ENCODE measurements around the gene AFAP1. TPM values are rescaled to one million over a fixed set of nuclear protein-coding genes. Genes with fewer than 3 reads are reported as not detected.

The AFAP1 gene
- total RNA-seq, 1 donor from 2014 or later, result 55.6 TPM

DNA sequence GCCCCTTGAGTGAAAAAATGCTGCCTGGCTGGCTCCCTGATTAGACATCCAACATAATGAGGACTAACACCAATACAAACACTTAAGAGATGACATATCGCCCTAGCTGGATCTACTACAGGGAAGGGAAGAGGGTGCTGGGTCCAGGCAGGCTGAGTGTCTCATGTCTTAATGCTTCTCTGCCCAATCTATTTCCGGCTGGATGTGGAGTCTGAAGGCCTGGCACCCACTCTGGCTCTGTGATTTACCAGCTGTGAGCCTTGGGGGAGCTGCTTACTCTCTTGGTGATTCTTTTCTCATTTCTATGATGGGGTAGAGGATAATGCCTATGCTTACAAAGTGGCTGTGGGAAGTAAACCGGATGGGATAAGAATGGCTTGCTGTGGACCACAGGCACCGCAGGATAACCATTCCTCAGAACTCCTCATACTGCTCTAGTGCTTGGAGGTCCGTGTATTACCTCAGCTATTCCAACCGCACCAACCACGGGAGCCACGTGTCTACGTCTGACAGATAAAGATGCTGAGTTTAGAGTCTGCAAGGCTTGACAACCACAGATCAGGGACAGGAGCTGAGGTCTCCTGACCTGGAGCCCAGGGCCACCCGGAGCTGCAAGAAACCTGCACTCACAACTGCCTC lies 161.7 kb downstream of the AFAP1 start:
- no peak for DNase-seq (ENCODE audit: low read depth)
- H3K36me3 ChIP-seq (ENCODE audit: control insufficient read depth, insufficient read depth, low read length), result no peaks in the 10 kb centered on the region
- no peak overlapping the region for H3K4me3 ChIP-seq (ENCODE audit: low read depth, low read length)
- no peak for TF ChIP-seq CTCF (IDR thresholded peaks at IDR 0.05; ENCODE audit: insufficient read depth, low read length, poor library complexity, severe bottlenecking)
- H3K27me3 ChIP-seq (ENCODE audit: control insufficient read depth, insufficient read depth, low read length), result no peaks in the 10 kb centered on the region

GRCh38 chr4:7777017-7777710 lies 162.5 kb downstream of the AFAP1 start:
- Histone ChIP-seq H3K36me3 (ENCODE audit: control insufficient read depth, insufficient read depth, low read length) (no peaks in the 10 kb centered on the region), H3K27me3 (ENCODE audit: control insufficient read depth, insufficient read depth, low read length) (no peaks in the 10 kb centered on the region), H3K4me3 (ENCODE audit: low read depth, low read length) (no peak overlapping the region)
- TF ChIP-seq CTCF (IDR thresholded peaks at IDR 0.05; ENCODE audit: insufficient read depth, low read length, poor library complexity, severe bottlenecking), result no peak
- no peak for DNase-seq (ENCODE audit: low read depth)

DNA sequence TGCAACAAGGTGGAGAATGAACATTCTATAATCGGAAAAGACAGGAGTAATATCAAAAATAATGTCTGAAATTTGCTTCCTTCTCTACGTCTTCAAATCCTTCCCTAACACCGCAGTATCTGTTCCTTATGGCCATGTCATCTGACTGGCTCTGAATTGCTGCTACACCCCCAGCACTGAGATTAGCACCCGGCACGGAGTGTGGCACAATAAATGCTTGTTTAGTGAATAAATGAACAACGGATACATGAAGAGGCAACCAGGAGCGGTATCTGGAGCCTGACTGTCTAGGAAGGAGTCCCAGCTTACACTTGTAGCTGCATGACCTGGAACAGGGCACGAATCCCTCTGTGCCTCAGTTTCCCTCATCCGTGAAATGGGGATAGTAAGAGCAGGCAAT lies 164.3 kb downstream of the AFAP1 start:
- TF ChIP-seq CTCF (IDR thresholded peaks at IDR 0.05; ENCODE audit: insufficient read depth, low read length, poor library complexity, severe bottlenecking), result no peak
- no peaks in the 10 kb centered on the region for H3K36me3 ChIP-seq (ENCODE audit: control insufficient read depth, insufficient read depth, low read length)
- H3K4me3 ChIP-seq (ENCODE audit: low read depth, low read length), result no peak overlapping the region
- no peaks in the 10 kb centered on the region for H3K27me3 ChIP-seq (ENCODE audit: control insufficient read depth, insufficient read depth, low read length)
- no peak for DNase-seq (ENCODE audit: low read depth)

DNA sequence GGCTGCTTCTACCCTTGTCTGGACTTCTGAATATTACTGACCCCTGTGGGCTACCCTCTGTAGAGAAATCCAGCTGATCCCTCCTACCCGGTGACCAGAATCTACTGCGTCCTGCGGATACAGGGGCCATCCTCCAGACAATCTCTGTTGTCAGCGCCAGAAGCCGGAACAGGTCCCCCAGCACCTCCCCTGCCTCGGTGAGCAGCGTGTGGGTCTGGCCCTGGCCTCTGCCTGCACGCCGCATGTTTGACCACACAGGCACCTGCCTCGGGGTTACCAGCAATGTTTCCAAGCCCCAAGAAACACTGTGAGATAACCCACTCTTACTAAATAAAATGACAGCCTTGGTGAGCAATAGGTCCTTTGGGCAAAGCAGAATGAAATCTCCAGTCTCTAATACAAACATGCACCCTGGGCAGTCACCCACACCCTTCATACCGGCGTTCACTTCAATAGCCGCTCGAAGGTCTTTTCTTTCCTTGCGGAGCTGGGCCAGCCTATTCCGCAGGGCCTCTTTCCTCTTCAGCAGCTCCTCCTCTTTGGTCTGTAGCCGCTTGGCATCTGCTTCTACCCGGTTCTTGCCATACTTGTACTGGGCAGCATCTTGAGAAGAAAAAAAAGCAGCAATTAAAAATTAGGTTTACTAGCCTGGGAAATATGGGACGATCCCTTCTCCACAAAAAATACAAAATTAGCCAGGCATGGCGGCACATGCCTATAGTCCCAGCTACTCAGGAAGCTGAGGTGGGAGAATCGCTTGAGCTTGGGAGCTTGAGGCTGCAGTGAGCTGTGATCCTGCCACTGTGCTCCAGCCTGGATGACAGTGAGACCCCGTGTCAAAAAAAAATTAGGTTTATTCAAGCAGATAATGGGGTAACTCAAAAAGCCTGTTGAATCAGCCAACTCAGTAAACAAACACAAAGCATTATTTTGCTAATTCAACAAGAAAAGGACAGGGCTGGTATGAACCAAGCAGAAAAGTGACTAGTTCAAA lies 165.1 kb downstream of the AFAP1 start:
- Histone ChIP-seq H3K36me3 (ENCODE audit: control insufficient read depth, insufficient read depth, low read length) (no peaks in the 10 kb centered on the region), H3K4me3 (ENCODE audit: low read depth, low read length) (no peak overlapping the region), H3K27me3 (ENCODE audit: control insufficient read depth, insufficient read depth, low read length) (no peaks in the 10 kb centered on the region)
- DNase-seq (ENCODE audit: low read depth), result no peak
- no peak for TF ChIP-seq CTCF (IDR thresholded peaks at IDR 0.05; ENCODE audit: insufficient read depth, low read length, poor library complexity, severe bottlenecking)

DNA sequence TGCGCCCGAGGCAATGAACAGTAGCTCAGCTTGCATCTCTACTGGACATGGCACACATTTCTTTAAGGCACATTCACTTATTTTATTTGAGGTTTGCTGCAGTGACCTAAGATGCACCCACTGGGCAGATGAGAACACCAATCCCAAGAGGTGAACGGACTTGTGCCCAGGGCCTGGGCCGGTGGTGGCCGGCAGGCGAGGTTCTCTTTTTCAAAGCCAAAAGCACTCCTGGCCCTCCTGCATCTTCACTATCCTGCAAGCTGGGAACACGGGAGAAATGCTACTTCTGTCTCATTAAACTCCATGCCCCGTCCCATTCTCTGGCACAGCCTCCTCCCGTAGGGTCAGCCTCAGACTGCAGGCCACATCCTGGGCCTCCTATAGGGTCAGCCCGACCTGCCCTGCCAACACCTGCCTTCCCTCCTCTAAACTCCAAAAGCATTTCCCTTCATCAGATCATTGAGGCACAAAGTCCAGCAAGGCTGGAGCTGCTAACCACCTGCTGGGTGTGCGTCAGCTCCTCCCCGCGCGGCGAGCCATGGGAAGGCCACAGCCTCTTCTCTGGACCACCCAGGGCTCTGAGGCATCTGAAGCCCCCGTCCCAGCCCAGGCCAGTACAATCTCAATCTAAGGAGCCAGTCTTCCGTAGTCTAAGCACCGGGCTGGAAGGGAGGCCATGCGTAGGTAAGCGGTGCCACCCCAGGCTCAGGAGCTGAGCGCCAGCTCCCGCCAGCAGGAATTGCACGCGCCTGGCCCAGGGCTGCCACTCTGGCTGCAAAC lies 166.1 kb downstream of the AFAP1 start:
- Histone ChIP-seq H3K27me3 (ENCODE audit: control insufficient read depth, insufficient read depth, low read length) (no peaks in the 10 kb centered on the region), H3K4me3 (ENCODE audit: low read depth, low read length) (no peak overlapping the region), H3K36me3 (ENCODE audit: control insufficient read depth, insufficient read depth, low read length) (no peaks in the 10 kb centered on the region)
- DNase-seq (ENCODE audit: low read depth), result no peak
- TF ChIP-seq CTCF (IDR thresholded peaks at IDR 0.05; ENCODE audit: insufficient read depth, low read length, poor library complexity, severe bottlenecking), result no peak

Measured in kidney epithelial cell (primary cell).